NCI-H1092 (cell line): ENCODE data around the gene RSBN1L.
"Not testable (repeated sequence)": the region's sequence is repeated elsewhere in the genome, so short reads cannot be mapped to it uniquely, and the experiment has no call there.

ENCODE experiments used
- DNase-seq: peaks from one replicate; lab custom pipeline; 2025; lab: John Stamatoyannopoulos, UW

Gene RSBN1L

GRCh38 chr7:77696057-77696642 lies at the start of gene RSBN1L:
Gene RSBN1L (plus strand): TSS chr7:77696459. CDS start chr7:77696470, 11 bp downstream.
- peak; percentile 98 for DNase-seq

GRCh38 chr7:77648742-77649338 lies 47.4 kb upstream of the RSBN1L start:
- DNase-seq = no peak

DNA sequence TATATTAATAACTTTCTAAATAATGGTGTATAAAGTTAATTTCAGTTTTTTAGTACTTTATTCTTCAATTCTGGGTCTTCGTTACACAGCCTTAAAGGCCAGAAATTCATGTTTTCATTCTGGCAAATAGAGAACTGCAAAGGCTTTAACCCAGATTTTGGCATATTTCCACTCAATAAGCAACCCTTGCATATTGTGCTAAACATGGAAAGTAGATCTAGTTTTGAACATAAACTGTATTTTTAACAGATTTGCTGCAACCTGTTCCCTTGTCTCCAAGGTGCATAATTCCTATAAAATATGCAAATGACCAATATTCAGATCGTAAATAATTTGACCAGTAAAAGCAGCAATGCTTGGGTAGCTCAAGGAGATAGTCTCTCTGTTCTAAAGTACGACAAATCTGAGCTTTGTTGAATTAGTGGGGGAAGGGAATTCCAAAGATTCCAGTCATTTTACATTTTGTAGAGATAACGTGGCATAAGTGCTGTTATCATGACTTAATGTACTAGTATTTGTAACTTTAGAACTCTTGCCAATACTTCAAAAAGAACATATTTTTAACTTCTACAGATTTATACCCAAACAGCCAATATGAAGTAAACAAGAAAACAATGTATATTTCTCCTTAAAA lies 46.4 kb upstream of the RSBN1L start:
- no peak for DNase-seq

DNA sequence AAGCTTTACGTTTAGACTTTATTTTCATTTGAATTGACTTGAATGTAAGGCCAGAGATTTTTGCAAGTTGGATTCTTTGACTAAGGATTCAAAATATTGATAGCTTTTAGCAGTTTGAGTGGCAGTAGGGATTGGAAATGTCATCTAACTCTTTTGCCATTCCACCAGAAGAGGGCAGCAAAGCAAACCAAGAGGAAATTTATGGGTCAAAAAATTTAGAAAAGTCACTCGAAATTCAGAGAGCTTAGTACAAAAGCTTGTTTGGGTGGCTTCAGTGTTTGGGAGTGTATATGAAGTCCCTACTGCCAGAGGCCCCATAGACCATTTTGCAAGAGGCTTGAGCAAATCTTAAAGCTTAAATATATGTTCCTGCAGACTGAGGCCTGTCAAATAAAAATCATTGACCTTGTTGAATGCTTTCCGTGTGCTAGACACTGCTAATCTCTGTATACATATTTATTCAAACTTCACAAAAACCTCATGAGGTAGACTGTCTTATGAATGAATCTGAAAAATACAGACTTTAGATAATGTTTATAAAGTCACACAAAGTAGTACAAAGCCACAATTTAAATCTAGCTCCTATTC lies 44.6 kb upstream of the RSBN1L start:
- peak; percentile 1 for DNase-seq

DNA sequence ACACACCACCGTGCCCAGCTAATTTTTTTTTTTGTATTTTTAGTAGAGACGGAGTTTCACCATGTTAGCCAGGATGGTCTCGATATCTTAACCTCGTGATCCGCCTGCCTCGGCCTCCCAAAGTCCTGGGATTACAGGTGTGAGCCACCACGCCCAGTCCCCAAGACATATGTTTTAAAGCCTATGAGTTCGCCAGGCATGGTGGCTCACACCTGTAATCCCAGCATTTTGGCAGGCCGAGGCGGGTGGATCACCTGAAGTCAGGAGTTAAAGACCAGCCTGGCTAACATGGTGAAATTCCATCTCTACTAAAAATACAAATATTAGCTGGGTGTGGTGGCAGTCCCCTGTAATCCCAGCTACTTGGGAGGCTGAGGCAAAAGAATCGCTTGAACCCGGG lies 43.4 kb upstream of the RSBN1L start:
- DNase-seq = not testable (repeated sequence)

DNA sequence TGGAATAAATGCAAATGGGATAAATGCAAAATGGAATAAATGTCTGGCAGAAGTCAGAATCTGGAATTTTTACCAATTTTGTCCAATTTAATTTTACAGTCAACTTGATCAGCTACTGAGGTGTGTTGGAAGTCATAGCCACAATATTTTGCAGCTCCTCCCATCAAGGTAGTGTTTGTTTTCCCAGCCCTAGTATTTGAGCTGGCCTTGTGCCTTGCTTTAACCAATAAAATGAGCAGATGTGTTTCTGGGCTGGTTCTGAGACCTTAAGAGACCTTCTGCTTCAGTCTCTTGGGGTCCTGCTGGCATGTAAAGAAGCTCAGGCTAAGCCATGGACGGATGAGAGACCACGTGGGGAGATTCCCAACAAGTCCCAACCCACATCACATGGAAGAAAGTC lies 42.7 kb upstream of the RSBN1L start:
- DNase-seq = peak; percentile 11

DNA sequence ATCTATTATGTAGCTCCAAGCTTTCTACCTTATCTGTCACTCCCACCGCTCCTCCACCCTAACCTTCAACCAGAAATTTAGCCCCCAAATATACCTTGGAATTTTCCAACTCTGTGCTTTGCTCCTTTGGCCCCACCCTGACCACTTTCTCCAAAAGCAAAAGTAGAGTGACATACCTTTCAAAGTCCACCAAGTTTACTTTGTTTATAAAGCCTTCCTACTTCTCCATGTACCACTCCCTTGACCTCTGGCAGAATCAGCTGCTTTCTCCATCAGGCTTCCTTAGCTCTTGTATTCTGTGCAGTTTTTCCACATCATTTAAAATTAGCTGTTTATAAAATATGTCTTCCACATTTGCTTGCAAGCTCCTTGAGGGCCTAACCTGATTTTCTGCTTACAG lies 40.9 kb upstream of the RSBN1L start:
- no peak for DNase-seq

GRCh38 chr7:77655836-77656455 lies 40.3 kb upstream of the RSBN1L start:
- DNase-seq = no peak

DNA sequence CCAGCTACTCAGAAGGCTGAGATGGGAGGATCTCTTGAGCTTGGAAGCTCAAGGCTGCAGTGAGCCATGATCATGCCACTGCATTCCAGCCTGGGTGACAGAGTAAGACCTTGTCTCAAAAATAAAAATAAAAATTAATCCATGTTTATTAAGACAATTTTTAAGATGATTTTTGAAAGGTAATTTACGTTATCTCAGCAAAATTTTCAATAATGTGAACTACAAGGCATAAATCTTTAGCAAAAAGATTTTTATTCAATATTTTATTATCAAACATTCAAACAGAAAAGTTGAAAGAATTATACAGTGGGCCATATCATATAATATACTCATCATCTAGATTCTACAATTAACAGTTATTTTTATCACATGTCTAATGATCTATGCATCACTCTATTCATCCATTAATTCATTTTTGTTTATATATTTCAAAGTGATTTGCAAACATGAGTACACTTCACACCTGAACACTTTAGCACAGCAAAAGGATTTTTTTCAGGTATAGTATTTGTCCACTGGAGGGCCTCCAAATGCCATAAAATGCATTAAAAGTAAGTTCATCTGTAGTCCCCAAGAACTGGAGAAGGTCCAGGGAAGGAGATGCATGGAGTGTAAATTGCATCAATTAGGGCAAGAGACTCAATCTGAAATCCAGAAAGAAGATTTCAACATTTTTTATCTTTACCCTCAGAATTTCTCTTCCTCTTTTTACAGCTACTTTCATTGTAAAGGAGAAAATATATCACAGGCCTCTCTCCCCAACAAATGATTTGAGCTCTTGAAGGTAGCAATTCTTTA lies 38.6 kb upstream of the RSBN1L start:
- DNase-seq = peak; percentile 59

GRCh38 chr7:77658928-77659327 lies 37.3 kb upstream of the RSBN1L start:
- DNase-seq = no peak

- no peak for DNase-seq
Measured at GRCh38 chr7:77661816-77662215, 34.4 kb upstream of the RSBN1L start.

- no peak for DNase-seq
Measured at GRCh38 chr7:77662869-77663268, 33.4 kb upstream of the RSBN1L start.

GRCh38 chr7:77664715-77665114 lies 31.5 kb upstream of the RSBN1L start:
- no peak for DNase-seq

- DNase-seq = no peak
Measured at GRCh38 chr7:77665161-77665560, 31.1 kb upstream of the RSBN1L start.

DNA sequence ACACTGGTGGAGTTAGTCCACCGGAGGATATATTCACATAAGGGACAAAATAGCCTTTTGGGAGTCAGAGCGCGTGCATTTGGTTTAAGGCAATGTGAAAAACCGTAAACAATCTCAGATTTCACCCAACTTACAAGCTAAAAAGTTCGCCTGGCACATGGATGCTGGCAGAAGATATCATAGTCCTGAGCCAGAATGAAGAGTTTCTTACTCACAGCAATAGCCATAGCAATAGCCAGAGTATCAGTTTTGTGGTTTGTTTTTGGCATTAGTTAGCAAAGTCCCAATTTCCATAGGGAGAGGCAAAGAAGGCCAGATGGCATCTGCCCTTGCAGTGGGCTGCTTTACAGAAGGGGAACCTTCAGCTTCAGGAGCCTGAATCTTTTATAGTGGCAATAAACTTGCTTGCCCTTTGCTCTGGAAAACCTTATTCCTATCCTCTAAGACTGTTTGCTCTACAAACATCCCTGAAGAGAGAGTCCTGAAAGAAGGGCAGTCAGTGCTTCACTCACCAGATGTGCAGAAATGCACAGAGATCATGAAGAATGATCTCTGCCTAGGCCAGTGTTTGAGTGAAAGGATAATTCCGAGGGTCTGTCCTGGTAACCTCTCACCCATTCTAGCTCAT lies 28.7 kb upstream of the RSBN1L start:
- no peak for DNase-seq

- DNase-seq = no peak
Measured at GRCh38 chr7:77674878-77675277, 21.4 kb upstream of the RSBN1L start.

DNA sequence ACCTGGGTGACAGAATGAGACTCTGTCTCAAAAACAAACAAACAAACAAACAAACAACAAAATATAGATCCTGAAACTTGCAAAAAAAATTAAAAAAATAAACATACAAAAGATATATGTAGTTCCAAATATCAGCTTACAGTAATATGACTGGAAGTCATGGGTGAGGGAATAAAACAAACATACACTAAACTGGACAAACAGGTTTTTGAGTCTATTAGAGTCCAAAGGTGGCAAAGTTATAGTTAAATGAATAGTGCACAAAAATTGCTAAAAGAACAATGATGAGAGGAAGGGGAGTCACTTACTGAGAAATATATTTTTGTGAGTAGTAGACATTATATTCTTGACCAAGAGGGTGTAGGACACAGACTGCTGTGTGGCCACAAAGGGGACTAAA lies 16.7 kb upstream of the RSBN1L start:
- no peak for DNase-seq

DNA sequence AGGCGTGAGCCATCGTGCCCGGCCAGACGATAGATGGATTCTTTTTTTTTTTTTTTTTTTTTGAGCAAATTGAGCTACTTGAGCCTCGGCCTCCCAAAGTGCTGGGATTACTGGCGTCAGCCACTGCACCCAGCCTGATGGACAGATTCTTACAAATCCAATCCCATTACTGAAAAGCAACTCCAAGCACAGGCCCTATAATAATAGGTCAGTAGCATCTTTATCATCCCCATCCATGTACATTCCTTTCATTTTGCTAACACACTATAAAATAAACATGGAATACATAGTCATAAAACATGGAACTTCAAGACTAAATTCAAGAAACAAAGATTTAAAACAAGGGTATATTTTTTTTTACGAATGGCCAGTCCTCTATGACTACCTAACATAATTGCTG lies 16.0 kb upstream of the RSBN1L start:
- no peak for DNase-seq

- no peak for DNase-seq
Measured at GRCh38 chr7:77684030-77684429, 12.2 kb upstream of the RSBN1L start.

GRCh38 chr7:77685233-77685632 lies 11.0 kb upstream of the RSBN1L start:
- peak; percentile 14 for DNase-seq

GRCh38 chr7:77687100-77687746 lies 9.0 kb upstream of the RSBN1L start:
- no peak for DNase-seq
